DMS153 (cell line): ENCODE data around the gene TMEM247.

Experiments
- DNase-seq: peaks from one replicate; lab custom pipeline; 2025; lab: John Stamatoyannopoulos, UW

Gene TMEM247

GRCh38 chr2:46489423-46490174 is 10.2 kb downstream of the TMEM247 start:
- DNase-seq = no peak

DNA sequence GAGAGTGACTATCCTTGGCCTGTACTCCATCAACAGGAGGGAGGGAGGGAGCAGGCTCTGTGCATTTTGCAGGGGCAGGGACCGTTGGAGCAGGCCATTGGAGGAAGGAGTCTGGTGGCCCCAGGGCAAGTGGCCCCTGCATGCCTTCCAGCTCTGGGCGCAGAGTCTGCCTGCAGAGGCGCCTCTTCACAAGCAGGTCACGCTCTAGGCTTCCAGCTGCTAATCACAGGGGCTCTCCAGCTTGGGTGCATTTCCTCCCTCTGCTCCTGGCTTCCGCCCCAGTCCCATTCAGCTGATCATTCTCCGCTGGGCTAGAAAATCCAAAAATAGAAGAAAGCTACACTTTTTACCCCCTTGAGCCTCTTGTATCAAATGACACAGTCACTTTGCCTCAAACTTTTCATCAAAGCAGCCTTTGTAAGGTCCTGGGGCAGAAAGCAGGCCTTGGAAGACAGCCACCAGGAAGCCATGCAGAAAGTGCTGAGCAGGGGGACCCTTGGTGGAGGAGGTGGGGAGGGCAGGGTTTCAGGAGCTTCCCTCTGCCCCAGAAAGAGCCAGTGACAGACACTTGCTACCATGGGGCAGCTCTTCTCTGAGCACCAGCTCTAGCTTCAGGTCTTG is 11.3 kb downstream of the TMEM247 start:
- DNase-seq = no peak

DNA sequence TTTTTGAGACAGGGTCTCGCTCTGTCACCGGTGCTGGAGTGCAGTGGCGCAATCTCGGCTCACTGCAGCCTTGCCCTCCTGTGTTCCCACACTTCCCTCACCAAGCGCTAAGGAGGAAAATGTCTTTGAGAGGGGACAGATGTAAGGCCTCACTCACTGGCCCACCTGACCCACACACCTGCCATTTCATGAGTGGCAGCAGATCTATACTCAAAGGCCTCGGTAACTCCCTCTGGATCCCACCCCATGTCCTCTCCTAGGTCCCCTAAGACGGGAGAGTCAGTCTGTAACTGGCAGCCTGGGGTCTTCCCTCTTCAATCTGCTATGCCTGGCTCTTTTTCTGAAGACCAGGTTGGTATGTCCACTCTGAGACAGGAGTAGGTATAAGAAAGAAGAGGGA is 12.9 kb downstream of the TMEM247 start:
- no peak for DNase-seq

GRCh38 chr2:46493241-46493970 is 14.0 kb downstream of the TMEM247 start:
- no peak for DNase-seq

DNA sequence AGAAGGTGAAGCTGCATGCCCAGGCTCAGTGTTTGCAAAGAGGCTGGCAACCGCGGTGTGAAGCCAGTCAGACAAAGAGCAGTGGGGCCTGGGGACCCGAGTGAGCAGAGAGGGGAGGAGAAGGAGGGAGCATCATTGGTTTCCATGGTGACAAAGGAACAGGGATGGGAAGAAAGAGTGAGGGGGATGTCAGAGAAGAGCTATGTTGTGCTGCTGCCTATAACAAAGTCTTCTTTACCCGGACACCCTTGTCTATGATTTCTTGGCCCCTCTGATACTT is 14.5 kb downstream of the TMEM247 start:
- DNase-seq = no peak

DNA sequence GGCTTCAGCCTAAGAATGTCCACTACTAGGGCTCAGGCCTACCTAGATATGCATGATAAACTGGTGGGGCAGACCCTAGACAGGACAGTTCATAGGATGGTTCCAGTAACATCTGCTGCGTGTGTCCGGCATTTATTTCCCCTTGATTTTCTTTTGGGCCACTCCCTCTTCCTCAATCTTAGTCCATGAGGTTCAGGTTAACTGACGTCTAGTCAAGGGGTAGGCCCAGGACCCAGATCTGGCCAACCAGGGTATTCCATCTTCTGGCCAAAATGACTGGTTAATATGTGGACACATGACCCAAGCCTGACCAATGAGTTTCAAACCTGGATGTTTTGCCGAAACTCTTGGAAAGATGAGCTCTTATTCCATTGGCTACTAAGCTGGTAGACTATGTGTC is 15.2 kb downstream of the TMEM247 start:
- DNase-seq = no peak

DNA sequence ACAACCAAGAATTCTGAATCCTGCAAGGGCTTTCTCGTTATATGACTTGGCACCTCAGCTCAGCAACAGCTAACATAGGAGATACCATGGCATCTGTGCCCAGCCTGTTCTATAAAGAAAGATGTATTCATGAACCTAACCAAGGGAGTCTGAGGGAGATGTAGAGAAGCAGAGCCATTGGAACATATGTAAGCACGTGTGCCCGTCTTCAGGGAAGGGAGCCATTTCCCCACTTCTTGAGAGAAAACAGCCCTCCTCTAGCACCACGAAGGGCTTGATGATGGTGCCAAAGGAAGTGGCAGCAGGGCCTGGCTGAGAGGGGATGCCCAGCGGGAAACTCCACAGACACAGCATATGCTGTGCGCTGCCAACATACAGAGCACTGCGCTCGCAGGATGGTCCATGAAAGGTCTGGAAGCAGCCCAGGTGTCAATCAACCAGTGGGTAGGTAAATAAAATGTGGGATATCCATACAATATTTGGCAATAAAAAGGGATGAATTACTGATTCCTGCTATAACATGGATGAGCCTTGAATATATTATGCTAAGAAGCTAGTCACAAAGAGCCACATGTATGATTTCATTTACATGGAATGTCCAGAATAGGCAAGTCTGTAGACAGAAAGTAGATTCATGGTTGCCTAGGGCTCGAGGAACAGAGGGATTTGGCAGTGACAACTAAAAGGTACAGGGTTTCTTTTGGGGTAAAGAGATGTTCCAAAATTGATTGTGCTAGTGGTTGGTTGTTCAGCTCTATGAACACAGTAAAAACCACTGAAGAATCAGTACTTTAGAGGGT is 16.1 kb downstream of the TMEM247 start:
- no peak for DNase-seq

- no peak for DNase-seq
Measured at GRCh38 chr2:46497766-46498165, 18.4 kb downstream of the TMEM247 start.

- DNase-seq = no peak
Measured at GRCh38 chr2:46498681-46499080, 19.3 kb downstream of the TMEM247 start.

DNA sequence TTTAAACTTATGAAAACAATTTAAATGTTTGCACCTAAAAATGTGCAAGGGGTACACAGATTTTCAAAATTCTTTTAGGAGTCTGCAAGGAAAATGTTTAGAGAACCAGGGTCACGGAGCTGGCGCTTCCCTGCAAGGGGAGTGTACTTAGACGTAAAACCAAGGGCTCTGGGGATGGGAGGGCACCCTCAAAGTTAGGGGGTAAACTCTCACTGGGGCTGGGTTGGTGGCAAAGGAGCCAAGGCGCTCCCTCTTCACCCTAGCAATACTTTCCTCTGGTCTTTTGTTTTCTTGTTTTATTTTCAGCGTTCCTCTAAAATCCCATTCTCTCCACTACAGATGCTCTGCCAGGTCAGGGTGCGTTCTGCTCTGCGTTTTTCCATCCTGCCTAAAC is 20.0 kb downstream of the TMEM247 start:
- DNase-seq = no peak

GRCh38 chr2:46500801-46501200 is 21.4 kb downstream of the TMEM247 start:
- no peak for DNase-seq

DNA sequence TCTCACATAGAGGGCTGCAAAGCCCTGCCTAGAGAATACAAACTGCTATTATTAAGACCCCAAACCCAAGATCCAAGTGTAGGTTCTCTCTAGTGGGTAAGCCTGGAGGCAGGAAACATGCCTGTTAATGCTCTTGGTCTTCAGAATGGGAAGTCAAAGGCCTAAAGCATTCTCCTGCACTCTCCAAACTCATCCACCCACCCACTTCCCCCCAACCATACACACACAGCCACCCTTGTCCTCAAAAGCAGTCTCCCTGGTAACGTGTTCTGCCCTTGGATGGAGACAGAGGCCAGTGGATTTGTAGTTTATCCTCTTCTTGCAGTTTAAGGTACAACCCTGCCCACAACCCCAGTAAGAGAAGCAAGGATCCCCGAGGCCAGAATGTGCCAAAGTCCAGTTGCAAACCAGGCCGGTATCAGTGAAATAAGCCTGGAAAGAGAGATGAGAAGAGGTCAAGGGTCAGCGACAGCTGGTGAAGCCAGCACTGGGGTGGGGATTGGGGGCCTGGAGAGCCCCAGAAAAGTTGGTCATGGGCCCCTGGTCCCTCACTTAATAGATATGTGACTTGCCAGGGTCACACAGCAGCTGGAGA is 23.0 kb downstream of the TMEM247 start:
- no peak for DNase-seq

DNA sequence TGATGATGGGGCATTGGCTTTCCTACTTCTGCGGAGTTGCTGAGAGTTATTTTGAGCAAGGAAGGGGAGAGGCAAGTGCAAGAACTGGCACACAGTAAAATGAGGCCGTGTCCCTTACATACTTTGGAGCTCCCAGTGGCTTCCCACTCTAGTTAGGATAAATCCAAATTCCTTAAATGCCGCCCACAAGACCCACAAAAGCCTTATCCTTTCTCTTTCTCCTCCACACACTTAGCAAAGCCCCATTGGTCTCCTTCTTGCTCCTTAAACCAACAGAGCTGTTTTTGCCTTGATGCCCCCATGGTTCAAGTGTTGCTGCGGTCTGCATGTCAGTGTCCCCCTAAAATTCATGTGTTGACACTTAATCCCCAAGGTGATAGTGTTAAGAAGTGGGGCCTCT is 24.3 kb downstream of the TMEM247 start:
- no peak for DNase-seq

- no peak for DNase-seq
Measured at GRCh38 chr2:46504221-46504620, 24.9 kb downstream of the TMEM247 start.

GRCh38 chr2:46504685-46505471 is 25.5 kb downstream of the TMEM247 start:
- no peak for DNase-seq

DNA sequence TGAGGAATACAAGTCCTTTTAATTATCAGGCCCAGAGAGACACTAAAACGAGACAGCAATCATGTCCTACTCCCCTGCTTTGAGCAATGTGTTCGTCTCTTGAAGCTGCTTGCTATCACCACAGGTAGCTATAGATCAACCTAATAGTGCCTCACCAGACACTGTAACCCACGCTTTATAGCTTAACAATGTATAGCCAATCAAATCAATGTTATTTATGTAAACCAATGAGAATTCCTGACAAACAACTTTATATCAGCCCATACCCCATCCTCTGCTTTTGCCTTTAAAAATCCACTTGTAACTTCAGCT is 26.1 kb downstream of the TMEM247 start:
- no peak for DNase-seq

DNA sequence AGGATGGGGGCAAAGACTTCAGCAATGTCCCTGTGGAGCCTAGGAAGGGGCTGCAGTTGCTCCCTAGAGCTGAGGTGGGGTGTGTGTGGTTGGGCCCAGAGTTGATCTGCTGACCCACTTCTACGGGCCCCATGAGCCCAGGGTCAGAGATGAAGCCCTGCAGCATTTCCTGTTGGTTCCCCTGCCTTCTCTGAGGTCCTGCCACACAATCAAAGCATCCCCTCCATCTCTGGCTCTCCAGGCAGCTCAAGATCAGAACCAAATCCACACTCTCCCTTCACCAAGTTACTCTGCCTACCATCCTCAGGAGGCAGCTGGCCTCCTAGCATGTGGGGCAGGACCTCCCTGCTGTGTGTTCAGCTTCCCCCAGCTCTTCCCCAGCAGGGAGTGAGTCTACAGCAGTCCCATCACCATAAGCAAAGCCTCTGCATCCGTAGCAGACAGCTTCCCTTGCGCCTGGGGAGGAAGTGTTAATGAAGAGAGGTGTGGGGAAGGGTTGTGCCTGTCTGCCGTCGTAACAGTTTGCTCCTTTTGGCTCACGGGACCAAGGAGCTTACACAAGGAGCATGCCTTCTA is 26.9 kb downstream of the TMEM247 start:
- no peak for DNase-seq

GRCh38 chr2:46508312-46508711 is 28.9 kb downstream of the TMEM247 start:
- DNase-seq = no peak

- no peak for DNase-seq
Measured at GRCh38 chr2:46508759-46509158, 29.4 kb downstream of the TMEM247 start.

DNA sequence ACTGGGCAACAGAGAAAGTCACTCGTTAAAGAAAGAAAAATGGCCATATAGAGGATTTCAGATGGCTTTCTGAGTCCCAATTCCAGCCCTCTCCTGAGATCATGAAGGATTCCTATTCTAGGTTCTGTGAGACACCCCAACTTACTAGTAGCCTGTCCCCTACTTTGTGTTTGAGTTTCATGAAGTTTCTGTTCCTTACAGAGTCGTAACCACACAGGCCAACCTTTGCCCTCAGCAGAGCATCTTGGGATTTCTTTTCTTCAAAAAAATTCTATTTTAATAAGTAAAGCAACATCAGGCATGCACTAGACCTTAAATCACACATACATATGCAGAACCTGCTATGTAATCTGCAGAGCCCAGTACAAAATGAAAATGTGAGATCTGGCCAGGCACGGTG is 30.4 kb downstream of the TMEM247 start:
- no peak for DNase-seq

GRCh38 chr2:46510598-46511177 is 31.3 kb downstream of the TMEM247 start:
- no peak for DNase-seq
